HepG2 (cell line): ENCODE measurements around the gene GRAMD2A. TPM values are rescaled to one million over a fixed set of nuclear protein-coding genes. Genes with fewer than 3 reads are reported as not detected.
A peak's percentile ranks its signal among the peaks of the same experiment; 100 is the strongest.

ENCODE experiments used
- ARID3A ChIP-seq: IDR thresholded peaks from 2 replicates; pipeline ENCODE4 v1.6.1; 2012; ENCODE audit warnings: low read depth, low read length, improper control_type of control experiment
- ATM ChIP-seq: fragments of 450-650 bp; IDR thresholded peaks from 2 replicates; pipeline ENCODE4 v1.7.1; 2017; ENCODE audit warnings: mild to moderate bottlenecking, borderline replicate concordance
- GABPA ChIP-seq, 2 experiments: IDR thresholded peaks; 2 replicates each; pipeline ENCODE4 v1.6.1; 2011 to 2016; ENCODE audit warnings: low read depth in 2 of 2, low read length in 1 of 2, missing biosample characterization in 1 of 2, missing genetic modification characterization in 1 of 2
- HMGXB4 ChIP-seq, 2 experiments: sonication (generic) in 1 of 2; formaldehyde crosslinking in 1 of 2; IDR thresholded peaks; 2 replicates each; pipeline versions ENCODE4 v1.4.0 to v1.6.1; 2018 to 2020; ENCODE audit warnings: missing genetic modification reagents in 2 of 2, borderline replicate concordance in 1 of 2, low read depth in 1 of 2, mild to moderate bottlenecking in 1 of 2, missing biosample characterization in 1 of 2
- MEIS1 ChIP-seq: sonication (generic); formaldehyde crosslinking; IDR thresholded peaks from 2 replicates; pipeline ENCODE4 v1.9.0; 2021; ENCODE audit warnings: mild to moderate bottlenecking, missing genetic modification reagents, moderate library complexity, borderline replicate concordance
- NR2F6 ChIP-seq, 2 experiments: IDR thresholded peaks; 2 replicates each; pipeline ENCODE4 v1.6.1; 2016; ENCODE audit warnings: antibody characterized with exemption in 1 of 2, mild to moderate bottlenecking in 1 of 2
- NR3C1 ChIP-seq: sonication (generic); formaldehyde crosslinking; IDR thresholded peaks from 2 replicates; pipeline ENCODE4 v1.4.0; 2020; ENCODE audit warnings: missing genetic modification reagents
- PBX3 ChIP-seq: sonication (generic); formaldehyde crosslinking; IDR thresholded peaks from 2 replicates; pipeline ENCODE4 v1.8.1; 2023; ENCODE audit warnings: missing genetic modification reagents, inconsistent platforms, borderline replicate concordance
- RBM39 ChIP-seq: fragments of 200-400 bp; formaldehyde crosslinking; IDR thresholded peaks from one replicate; pipeline ENCODE4 v1.6.1; 2018; ENCODE audit warnings: antibody characterized with exemption, mild to moderate bottlenecking, low read depth, low read length; ENCODE audit not compliant: poor library complexity, severe bottlenecking
- SAP130 ChIP-seq: IDR thresholded peaks from 2 replicates; pipeline ENCODE4 v1.6.1; 2016; ENCODE audit warnings: low read depth
- SIN3B ChIP-seq: fragments of 150-350 bp; IDR thresholded peaks from 2 replicates; pipeline ENCODE4 v1.6.1; 2014; ENCODE audit warnings: low read length
- STAG1 ChIP-seq: sonication (generic); formaldehyde crosslinking; IDR thresholded peaks from 2 replicates; pipeline ENCODE4 v1.4.0; 2020; ENCODE audit warnings: missing genetic modification reagents
- TEAD2 ChIP-seq: sonication (generic); formaldehyde crosslinking; IDR thresholded peaks from 2 replicates; pipeline ENCODE4 v1.9.0; 2021; ENCODE audit warnings: missing genetic modification reagents
- ZC3H4 ChIP-seq: sonication (generic); formaldehyde crosslinking; IDR thresholded peaks from 2 replicates; pipeline ENCODE4 v1.4.0; 2020; ENCODE audit warnings: missing genetic modification reagents, borderline replicate concordance
- ZKSCAN1 ChIP-seq: fragments of 150-350 bp; IDR thresholded peaks from 2 replicates; pipeline ENCODE4 v1.6.1; 2014; ENCODE audit warnings: low read length
- ZNF136 ChIP-seq: sonication (generic); formaldehyde crosslinking; IDR thresholded peaks from 2 replicates; pipeline ENCODE4 v1.8.1; 2022; ENCODE audit warnings: low read depth, mild to moderate bottlenecking, moderate library complexity, missing genetic modification reagents
- ZNF207 ChIP-seq: fragments of 450-650 bp; IDR thresholded peaks from 2 replicates; pipeline ENCODE4 v1.6.1; 2016; ENCODE audit warnings: antibody characterized with exemption, borderline replicate concordance
- ZNF276 ChIP-seq: sonication (generic); formaldehyde crosslinking; IDR thresholded peaks from 2 replicates; pipeline ENCODE4 v1.4.0; 2020; ENCODE audit warnings: mild to moderate bottlenecking, low read depth, missing genetic modification reagents
- ZNF484 ChIP-seq: sonication (generic); formaldehyde crosslinking; IDR thresholded peaks from 2 replicates; pipeline ENCODE4 v1.5.1; 2020; ENCODE audit warnings: mild to moderate bottlenecking, low read depth, missing genetic modification reagents, borderline replicate concordance
- polyA plus RNA-seq, 8 experiments: library from polyadenylated mRNA; depleted of rRNA in 3 of 8; stranded (reverse) in 7 of 8; unstranded in 1 of 8; fragments of >200 nt; fragmentation: Illumina TruSeq in 4 of 8; extraction: Trizol in 4 of 8; gene quantifications; 2 replicates each; pipeline versions ENCODE4 v1.2.1 to v1.2.3, GENCODE V29; 2011 to 2016; ENCODE audit warnings: low read depth in 4 of 8, missing spikeins in 1 of 8, mixed read lengths in 1 of 8; ENCODE audit not compliant: insufficient read depth in 1 of 8
- total RNA-seq, 5 experiments: library from RNA; depleted of rRNA; stranded (reverse); fragments of >200 nt; fragmentation: Illumina TruSeq; extraction: Trizol; gene quantifications; 2 replicates each; pipeline ENCODE4 v1.2.3, GENCODE V29; 2016; ENCODE audit warnings: low read depth in 1 of 5

GRAMD2A gene
- total and polyA plus RNA-seq, 2 of the 13 experiments (the other 11 are each of a cell fraction or from before 2014, with no cell fraction given) = 0.04 TPM; not detected in 1

- peak in 1 of 2 experiments; percentile 2; a peak in 2 of 4 replicates for TF ChIP-seq HMGXB4 (CRISPR knock-in tag; IDR thresholded peaks at IDR 0.05; ENCODE audit: borderline replicate concordance in 1 of 2, low read depth in 1 of 2)
- no peak for TF ChIP-seq ATM
- TF ChIP-seq ZNF207 = no peak
- TF ChIP-seq NR2F6 (IDR thresholded peaks at IDR 0.05) = no peak
- TF ChIP-seq NR2F6 (CRISPR knock-in tag; IDR thresholded peaks at IDR 0.05) = peak; percentile 28
- TF ChIP-seq MEIS1 (CRISPR knock-in tag) = no peak; the same call in 1 of the 2 replicates
- no peak for TF ChIP-seq RBM39
- TF ChIP-seq ZKSCAN1 = no peak
- TF ChIP-seq SIN3B = no peak
- TF ChIP-seq ZNF136 (CRISPR knock-in tag) = no peak
- 0 out of 2 replicates have a peak, but pooled peaks have one; percentile 18 for TF ChIP-seq GABPA (IDR thresholded peaks at IDR 0.05; ENCODE audit: low read depth, low read length)
- peak; percentile 46; the same call in 1 of the 2 replicates for TF ChIP-seq GABPA (CRISPR knock-in tag; IDR thresholded peaks at IDR 0.05; ENCODE audit: low read depth)
- TF ChIP-seq ZNF276 = no peak
- no peak for TF ChIP-seq ZNF484 (CRISPR knock-in tag)
- no peak for TF ChIP-seq NR3C1 (CRISPR knock-in tag)
- TF ChIP-seq PBX3 (CRISPR knock-in tag) = no peak
- TF ChIP-seq ARID3A = no peak
- no peak for TF ChIP-seq ZC3H4 (CRISPR knock-in tag)
- peak; percentile 90 for TF ChIP-seq SAP130 (CRISPR knock-in tag)
- TF ChIP-seq TEAD2 (CRISPR knock-in tag) = no peak
- no peak; the same call in 1 of the 2 replicates for TF ChIP-seq STAG1 (CRISPR knock-in tag)
Measured at GRCh38 chr15:72230197-72231065, 32.8 kb upstream of the GRAMD2A start (continued).
